GM19395 (cell line): ENCODE data around the gene PNPT1.
A peak's percentile ranks its signal among the peaks of the same experiment; 100 is the strongest.
"Not testable (repeated sequence)": the region's sequence is repeated elsewhere in the genome, so short reads cannot be mapped to it uniquely, and the experiment has no call there.

Source experiments
- ATAC-seq: cut with Tn5 transposase; IDR thresholded peaks from one replicate; pipeline ENCODE4 v1.9.1; 2021; ENCODE audit warnings: mild to moderate bottlenecking, moderate library complexity; ENCODE audit not compliant: unreplicated experiment

The PNPT1 gene

GRCh38 chr2:55601849-55602248 lies 91.8 kb downstream of the PNPT1 start:
- no peak for ATAC-seq

- no peak for ATAC-seq
These were observed 95.4 kb downstream of the PNPT1 start for GRCh38 chr2:55598056-55598795.

GRCh38 chr2:55596795-55597194 lies 96.8 kb downstream of the PNPT1 start:
- ATAC-seq, result not testable (repeated sequence)

GRCh38 chr2:55595536-55595935 lies 98.1 kb downstream of the PNPT1 start:
- no peak for ATAC-seq

- ATAC-seq, result no peak
These were observed 101.5 kb downstream of the PNPT1 start for GRCh38 chr2:55592130-55592529.

GRCh38 chr2:55590810-55591440 lies 102.7 kb downstream of the PNPT1 start:
- ATAC-seq, result peak; percentile 85

- ATAC-seq, result no peak
These were observed 108.1 kb downstream of the PNPT1 start for GRCh38 chr2:55585451-55586080.
